GM12873 (cell line): ENCODE results near the gene VKORC1.

Experiments used
- CTCF ChIP-seq: IDR thresholded peaks from 2 replicates; pipeline ENCODE4 v1.5.1; 2012; ENCODE audit warnings: low read depth, mild to moderate bottlenecking, moderate library complexity, low read length, control low read depth; ENCODE audit not compliant: insufficient read depth; ENCODE audit errors: missing control alignments

The VKORC1 gene

DNA sequence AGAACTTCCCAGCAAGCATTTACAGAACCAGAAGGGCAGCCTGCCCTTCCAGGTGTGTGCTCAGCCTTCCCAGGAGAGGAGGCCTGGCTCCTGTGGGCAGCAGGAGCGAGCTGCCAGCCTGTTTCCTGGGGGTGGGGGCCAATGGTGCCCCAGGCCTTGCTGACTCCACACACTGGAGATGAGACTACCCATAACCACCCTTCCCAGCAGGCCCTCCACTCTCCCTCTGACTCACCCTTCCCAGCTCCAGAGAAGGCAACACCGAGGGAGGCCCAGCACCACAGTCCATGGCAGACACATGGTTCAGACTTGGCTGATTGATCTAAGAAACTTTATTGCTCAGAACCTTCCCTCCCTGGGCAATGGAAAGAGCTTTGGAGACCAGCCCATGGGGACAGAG, 4.1 kb downstream of the VKORC1 start:
- TF ChIP-seq CTCF, result no peak

DNA sequence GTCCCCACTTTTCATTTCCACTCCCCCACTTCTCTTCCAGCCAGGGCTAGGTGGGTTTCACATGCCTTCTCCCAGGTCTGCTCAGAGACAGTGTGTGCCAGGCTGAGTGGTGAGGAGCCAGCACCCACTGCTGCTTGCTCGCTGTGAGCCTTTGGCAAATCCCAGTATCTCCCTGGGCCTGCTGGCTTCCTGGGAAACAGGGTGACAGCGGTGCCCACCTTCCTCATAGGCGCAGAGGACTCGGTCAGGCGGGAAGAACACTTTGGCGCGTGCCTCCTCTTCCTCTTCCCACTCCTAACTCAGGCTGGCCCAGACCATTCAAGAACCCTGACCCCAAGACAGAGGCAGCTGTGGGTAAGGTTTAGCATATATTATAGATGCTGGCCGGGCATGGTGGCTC, 5.4 kb downstream of the VKORC1 start:
- no peak for TF ChIP-seq CTCF

DNA sequence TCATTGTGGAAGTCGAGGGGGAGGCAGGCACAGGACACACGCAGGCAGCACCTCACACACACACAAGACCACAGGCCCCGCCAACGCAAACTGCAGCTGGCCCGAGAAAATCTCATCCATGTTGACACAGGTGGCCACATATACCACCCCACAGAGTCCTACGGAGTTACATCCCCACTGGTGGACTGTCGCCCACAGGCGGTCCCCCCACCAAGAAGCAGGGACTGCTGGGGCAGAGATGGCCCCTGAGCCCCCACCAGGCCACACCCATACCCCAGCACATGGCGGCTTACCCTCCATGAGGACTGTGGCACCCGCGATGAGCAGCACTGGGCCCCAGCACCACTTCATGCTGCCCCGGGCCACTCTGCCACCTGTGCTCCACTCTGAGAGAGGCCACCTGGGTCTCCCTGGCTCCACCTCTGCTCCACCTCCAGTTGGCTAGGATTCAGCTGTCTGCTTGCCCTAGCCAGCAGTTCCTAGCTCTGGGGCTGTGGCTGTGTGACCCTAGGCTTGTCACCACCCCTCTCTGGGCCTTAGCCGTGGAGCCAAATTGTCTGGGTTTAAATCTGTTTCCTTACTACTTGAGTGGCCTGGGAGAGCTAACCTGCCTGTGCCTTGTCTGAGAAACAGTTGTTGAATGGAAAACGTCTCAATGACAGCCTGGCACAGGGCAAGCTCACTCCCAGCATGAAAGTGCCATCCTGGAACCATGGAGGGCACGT, 6.0 kb downstream of the VKORC1 start, which contains the start of gene PRSS53:
Gene PRSS53, minus strand, starts transcription at position 485 of the 725 bp plus-strand sequence. Its CDS starts 134 bp downstream, at position 351.
- no peak for TF ChIP-seq CTCF

DNA sequence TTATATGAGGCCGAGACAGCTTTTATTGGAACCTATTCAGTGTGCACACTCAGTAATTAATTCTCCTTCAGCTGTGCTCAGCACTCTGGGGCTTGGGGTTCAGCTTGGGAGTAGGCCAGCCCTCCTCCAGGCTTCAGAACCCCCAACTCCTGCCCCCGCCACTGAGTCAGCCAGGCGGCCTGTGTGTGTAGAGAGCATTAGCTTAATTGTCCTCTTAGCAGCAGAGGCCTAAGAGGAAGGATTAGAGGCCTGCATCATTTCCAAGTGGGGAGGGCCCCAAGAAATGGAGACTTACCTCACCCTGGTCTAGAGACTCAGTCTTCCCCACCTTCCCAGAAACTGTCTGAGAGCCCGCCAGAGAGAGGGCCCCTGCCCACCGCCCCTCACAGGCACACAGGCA, 6.6 kb downstream of the VKORC1 start:
- TF ChIP-seq CTCF, result no peak

- TF ChIP-seq CTCF, result no peak
Measured at GRCh38 chr16:31087481-31087880, 7.1 kb downstream of the VKORC1 start.

DNA sequence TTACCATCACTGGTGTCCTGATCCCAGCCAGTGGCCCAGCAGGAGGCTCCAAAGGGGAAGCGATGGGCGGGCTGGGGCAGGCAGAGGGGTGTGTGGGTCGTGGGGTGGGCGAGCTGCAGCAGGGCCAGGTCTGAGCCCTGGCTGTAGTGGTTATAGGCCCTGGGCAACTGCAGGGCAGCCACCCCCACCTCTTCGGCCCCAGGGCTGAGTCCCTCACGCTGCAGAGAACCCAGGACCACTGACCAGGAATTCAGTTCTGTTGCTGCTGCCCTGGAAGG, 8.0 kb downstream of the VKORC1 start:
- TF ChIP-seq CTCF, result no peak

- no peak for TF ChIP-seq CTCF
Measured at GRCh38 chr16:31085873-31086628, 8.5 kb downstream of the VKORC1 start.
